Neural cell (in vitro differentiated cells): ENCODE measurements around the gene PIAS4.

Experiments
- CTCF ChIP-seq: fragments of 450-650 bp; IDR thresholded peaks from 2 replicates; pipeline ENCODE4 v1.5.1; 2014; ENCODE audit warnings: antibody characterized with exemption, mild to moderate bottlenecking, moderate library complexity; ENCODE audit not compliant: poor library complexity, severe bottlenecking
- EP300 ChIP-seq: fragments of 450-650 bp; conservative IDR thresholded peaks from 2 replicates; pipeline ENCODE4 v1.6.1; 2014; ENCODE audit warnings: antibody characterized with exemption, mild to moderate bottlenecking, moderate library complexity; ENCODE audit not compliant: poor library complexity, severe bottlenecking
- POLR2AphosphoS5 ChIP-seq: IDR thresholded peaks from 2 replicates; pipeline ENCODE4 v1.6.1; 2012
- RAD21 ChIP-seq: fragments of 450-650 bp; conservative IDR thresholded peaks from 2 replicates; pipeline ENCODE4 v1.6.1; 2014; ENCODE audit warnings: antibody characterized with exemption, mild to moderate bottlenecking, moderate library complexity

- TF ChIP-seq RAD21 (no peak), CTCF (no peak), EP300 (no peak), POLR2AphosphoS5 (no peak)
Measured at GRCh38 chr19:3977242-3978143, 30.0 kb upstream of the PIAS4 start.
